GM19025 (cell line): ENCODE results near the gene ADH7.
"Not testable (repeated sequence)": the region's sequence is repeated elsewhere in the genome, so short reads cannot be mapped to it uniquely, and the experiment has no call there.

Experiments
- ATAC-seq: cut with Tn5 transposase; IDR thresholded peaks from one replicate; pipeline ENCODE4 v1.9.1; 2021; ENCODE audit warnings: mild to moderate bottlenecking, low read depth, moderate library complexity; ENCODE audit not compliant: unreplicated experiment

ADH7 gene

DNA sequence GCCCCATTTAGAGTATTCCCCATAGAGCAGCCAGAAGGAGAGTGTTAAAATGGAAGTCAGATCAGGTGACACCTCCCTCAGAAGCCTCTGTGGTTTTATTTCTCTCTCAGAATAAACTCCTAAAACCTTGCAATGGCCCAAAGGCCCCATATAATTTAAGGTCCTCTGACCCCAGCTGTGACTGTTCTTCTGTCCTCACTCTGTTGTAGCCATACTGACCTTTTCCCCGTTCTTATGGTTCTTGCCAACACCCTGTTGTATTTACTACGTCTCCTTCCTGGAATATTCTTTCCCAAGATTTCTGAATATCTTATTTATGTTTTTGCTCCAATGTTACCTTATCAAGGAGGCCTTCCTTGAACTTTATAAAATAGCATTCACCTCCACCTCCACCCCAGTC lies 18.0 kb downstream of the ADH7 start:
- no peak for ATAC-seq

DNA sequence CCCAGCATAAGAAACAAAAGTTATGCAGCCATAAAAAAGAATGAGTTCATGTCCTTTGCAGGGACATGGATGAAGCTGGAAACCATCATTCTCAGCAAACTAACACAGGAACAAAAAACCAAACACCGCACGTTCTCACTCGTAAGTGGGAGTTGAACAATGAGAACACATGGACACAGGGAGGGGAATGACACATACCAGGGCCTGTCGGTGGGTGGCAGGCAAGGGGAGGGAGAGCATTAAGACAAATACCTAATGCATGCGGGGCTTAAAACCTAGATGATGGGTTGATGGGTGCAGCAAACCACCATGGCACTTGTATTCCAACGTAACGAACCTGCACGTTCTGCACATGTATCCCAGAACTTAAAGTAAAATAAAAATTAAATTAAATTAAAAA lies 19.4 kb downstream of the ADH7 start:
- not testable (repeated sequence) for ATAC-seq

DNA sequence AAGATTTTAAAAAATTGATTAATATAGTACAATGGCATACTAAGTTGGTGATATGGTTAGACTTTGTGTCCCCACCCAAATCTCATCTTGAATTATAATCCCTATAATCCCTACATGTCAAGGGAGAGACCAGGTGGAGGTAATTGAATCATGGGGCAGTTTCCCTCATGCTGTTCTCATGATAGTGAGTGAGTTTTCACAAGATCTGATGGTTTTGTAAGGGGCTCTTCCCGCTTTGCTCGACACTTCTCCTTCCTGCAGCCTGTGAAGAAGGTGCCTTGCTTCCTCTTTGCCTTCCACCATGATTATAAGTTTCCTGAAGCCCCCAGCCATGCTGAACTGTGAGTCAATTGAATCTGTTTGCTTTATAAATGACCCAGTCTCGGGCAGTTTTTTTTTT lies 20.2 kb downstream of the ADH7 start:
- not testable (repeated sequence) for ATAC-seq

DNA sequence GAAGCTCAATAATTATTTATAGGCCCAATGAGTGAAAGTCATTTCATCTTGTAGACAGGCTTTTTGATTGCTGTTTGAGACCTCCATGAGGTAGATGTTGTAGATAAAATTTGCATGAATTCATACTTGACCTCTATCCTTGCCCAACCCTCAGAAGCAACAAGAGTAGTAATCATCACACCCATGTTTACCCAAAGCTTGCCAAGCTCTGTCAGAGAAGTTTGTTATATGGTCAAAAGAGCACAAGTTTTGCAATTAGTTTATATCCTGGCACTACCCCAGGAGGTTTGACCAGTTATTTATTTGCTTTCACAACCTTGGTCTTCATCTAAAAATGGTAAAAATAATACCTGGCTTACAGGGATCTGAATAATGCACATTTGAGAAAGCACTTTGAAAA lies 20.7 kb downstream of the ADH7 start:
- ATAC-seq = no peak

DNA sequence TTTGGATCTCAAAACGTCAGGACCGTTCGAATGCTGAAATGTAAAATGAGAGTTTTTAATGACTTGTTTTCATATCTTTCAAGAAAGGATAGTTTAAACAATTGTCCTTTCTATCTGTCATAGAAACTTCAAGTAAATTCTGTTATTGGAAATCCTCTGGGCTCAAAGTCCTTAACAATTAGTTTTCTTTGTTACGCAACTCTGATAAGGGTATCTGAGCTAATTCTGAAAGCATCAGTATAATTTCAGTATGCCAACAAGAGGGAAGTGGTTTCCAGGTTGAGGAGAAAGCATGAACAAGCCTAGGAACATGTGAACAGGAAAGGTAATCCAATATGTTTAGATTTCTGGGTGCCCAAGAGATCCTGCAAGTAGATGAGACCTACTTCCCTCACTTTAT lies 22.0 kb downstream of the ADH7 start:
- ATAC-seq = no peak

DNA sequence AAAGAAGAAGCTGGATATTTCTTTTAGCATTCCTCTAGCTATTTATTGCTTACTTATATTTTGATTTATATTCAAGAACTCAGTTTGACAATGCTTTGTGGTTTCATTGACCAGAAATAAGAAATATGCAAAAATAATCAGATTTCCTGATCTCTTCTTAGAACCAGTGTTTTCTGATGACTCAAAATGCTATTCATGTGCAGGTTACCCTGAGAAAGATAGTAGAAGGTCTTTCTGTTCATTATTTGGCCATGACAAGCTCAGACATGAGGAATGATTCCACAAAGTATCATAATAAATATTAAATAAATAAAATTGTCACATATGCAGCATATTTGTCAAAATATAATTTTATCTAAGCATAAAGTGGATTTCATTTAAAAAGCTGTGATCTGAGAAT lies 24.1 kb downstream of the ADH7 start:
- no peak for ATAC-seq

DNA sequence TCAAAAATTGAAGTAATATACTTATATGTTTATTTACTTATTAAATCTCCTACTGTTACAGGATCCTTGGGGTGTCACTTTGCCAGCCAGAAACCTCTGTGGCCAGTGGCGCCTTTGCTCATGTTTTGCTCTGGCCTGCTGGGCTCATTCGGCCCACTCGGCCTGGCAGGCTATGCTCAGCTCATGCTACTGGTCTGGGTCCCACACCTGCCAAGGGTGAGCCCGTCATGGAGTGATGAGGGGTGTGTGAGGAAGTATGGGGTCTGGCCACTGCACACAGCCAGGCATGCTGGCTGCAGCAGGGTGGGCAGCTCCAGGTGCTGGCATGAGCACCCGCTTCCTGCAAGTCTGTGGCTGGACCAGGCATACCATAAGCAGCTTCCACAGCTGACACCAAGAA lies 25.1 kb downstream of the ADH7 start:
- no peak for ATAC-seq

DNA sequence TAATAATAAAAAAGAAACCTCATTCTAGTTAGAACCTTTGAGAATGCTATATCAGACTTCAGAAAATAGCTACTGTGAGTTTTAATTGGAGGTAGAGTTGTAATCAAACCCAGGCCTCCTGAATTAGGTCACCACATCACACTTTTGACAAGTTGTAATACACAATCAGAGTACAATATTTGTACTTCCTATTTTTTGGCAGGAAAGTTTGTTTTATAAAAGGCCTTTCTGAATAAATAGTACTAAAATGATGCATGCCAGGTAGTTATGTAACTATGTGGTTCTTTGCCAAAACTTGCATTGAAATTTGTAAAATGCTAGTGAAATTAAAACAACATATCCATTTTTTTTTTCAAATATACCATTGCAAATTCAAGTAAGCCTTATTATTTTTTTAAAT lies 26.8 kb downstream of the ADH7 start:
- ATAC-seq = no peak

DNA sequence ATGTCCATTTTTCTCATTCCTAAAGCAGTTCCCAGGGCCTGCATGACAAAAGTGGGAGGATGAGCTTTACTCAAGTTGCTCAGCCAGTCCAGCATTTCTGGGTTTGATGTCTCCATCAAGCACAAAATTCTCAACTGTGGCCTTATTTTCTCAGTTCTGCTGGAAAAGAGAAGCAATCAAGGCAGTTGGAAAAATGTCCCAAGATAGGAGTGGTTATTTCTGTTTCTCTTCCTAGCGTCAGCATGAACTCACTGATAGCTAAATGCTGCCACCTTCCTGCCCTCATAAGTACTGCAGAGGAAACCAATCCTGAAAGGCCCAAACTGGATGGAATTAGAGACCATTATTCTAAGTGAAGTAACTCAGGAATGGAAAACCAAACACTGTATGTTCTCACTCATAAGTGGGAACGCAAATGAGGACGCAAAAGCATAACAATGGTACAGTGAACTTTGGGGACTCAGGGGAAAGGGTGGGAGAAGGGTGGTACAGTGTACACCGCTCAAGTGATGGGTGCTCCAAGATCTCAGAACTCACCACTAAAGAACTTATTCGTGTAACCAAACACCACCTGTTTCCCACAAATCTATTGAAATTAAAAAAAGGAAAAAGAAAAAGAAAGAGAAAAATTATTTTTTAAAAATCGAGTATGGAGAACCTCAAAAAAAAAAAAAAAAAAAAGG lies 29.6 kb downstream of the ADH7 start:
- no peak for ATAC-seq

DNA sequence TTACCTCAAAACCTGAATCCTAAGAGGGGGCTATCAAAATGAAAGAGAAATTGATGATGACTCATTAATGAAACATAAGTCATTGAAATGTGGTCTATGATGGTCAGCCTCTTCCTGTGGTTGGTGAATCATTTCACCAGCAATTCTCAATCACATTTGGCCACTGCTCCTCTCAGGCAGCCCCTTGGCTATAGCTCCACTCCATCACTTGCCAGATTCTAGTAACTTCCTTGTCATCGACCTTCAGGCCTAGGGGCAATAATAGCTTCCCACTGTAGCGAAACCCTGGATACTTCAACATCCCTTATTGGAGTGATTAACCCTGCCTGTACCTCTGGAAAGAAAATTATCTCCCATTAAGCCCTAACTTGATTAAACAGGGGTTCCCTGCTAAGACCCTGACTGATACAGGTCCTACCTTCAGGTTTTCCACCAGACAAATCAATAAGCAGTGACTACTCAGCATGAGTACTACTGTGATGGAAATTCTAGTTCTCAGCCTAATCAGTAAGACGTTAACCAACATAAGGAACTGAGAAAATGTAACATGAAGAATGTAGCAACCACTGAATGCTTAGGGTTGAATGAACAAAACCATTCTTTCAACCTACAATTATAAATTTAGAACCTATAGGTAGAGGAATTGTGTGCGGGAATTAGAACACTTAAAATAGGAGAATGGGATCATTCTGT lies 30.4 kb downstream of the ADH7 start:
- peak; percentile 78 for ATAC-seq

DNA sequence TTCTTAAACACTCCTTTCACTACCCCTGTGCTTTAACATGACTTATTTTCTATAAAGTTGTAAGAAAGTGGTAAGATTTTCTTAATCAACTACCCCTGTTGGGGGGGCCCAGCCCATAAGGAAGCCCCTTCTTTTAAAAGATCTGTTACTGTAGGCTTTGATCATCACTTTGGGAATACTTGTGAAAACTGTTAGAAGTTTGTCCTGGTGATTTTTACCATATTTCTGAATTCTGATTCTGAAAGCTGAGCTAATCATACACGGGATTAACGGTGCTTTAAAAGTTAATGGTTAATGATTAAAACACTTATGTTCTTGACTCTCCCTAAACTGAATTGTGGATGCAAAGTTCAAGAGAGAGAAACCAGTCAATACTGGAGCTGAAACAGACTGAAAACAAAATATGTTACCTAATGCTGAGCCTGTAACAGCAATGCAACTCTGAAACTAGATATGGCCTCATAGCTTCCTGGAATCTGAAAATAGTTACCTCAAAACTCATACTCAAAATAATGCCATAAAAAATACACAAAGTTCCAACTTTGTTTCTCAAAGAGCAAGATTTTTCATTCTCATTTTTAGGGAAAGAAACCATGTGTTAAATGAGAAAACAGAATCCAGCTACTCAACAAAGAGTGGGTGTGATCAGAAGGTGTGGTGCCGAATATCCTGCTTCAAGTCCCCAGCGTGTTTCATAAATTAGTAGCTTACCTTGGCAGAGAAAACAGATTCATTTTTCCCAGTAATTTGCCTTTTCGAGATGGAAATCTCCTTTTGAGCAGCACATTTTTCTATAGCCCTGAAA lies 31.6 kb downstream of the ADH7 start:
- ATAC-seq = peak; percentile 66

DNA sequence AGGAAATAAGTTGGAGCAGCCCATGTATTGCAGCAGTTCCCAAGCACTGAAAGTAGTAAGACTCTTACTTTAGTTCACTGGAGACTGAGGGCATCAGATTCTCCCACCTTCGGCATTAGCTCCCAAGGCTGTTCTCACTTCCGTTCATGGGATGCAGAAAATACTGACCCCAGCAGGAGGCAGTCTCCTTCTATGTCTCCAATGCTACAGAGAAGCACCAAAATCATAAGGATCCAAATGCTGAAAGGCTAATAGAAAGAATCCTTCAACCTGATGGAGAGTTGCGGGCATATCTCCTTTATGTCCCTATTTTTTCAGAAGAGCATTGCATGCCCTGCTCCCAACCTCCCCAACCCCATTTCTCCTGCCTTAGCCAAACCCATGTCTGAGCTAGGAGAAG lies 32.4 kb downstream of the ADH7 start:
- no peak for ATAC-seq

DNA sequence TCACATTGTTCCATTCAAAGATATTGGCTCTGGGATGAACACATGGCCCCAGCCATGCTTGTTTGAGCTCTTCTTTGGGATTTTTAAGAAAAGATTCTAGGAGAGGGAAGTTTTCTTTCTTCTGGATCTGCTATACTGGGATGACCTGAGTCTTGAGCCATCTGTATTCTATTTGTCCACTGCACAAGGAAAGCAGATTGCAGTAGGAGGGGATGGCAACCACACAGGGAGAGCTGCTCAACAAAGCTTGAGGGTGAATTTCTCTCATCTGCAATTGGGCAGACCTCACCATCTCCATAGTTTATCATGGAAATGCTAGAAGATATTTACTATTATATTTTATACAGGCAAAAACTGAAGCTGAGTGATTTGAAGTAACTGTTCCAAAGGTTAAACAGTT lies 34.3 kb downstream of the ADH7 start:
- ATAC-seq = no peak

DNA sequence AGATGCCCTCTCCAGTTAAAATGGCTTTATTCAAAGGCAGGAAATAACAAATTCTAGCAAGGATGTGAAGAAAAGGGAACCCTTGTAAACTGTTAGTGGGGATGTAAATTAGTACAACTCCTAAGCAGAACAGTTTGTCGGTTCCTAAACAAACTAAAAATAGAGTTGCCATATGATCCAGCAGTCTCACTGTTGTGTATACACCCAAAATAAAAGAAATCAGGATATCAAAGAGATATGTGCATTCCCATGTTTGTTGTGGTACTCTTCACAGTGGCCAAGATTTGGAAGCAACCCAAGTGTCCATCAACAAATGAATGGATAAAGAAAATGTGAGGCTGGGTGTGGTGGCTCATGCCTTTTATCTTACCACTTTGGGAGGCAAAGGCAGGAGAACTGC lies 36.1 kb downstream of the ADH7 start:
- ATAC-seq = no peak

DNA sequence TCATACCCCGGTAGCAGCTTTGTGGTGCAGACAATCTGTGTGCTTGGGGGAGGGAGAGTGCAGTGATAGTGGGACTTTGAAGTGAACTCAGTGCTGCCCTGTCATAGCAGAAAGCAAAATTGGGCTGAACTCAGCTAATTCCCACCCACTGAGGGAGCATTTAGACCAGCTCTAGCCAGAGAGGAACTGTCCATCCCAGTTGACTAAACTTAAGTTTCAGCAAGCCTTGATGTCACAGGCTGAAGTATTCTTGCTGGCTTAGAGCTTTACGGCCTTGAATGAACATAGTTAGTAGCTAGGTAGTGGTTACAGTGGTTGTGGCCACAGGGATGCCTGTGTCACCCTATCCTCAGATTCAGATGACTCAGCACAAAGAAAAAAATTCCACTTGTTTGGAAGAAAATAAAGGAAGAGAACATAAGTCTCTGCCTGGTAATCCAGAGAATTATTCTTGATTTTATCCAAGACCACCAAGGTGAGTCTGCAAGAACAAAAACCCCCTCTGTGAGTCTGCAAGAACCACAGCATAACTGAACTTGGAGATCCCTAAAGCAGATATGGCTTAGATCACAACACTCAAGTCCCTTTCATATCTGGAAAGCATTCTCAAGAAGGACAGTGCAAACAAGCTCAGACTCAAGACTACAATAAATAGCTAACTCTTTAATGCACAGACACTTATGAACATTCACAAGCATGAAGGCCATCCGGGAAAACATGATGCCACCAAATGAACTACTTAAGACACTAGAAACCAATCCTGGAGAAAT lies 39.4 kb downstream of the ADH7 start:
- no peak for ATAC-seq

DNA sequence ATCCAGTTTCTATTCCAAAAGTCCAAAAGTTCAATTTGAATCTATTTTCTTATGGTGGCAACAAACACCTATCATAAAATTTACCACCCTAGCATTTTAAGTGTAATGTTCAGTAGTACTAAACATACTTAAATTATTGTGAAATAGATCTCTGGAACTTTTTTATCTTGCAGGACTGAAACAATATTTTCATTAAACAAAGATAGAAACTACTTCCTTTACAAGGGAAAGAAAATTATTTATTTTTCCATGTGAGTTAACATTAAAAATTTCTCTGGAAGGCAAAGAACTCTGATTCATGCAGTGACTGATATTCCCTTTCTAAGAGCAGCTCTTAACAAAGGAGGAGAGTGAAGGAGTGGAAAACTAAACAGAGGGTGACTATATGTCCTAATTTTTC lies 40.2 kb downstream of the ADH7 start:
- no peak for ATAC-seq

DNA sequence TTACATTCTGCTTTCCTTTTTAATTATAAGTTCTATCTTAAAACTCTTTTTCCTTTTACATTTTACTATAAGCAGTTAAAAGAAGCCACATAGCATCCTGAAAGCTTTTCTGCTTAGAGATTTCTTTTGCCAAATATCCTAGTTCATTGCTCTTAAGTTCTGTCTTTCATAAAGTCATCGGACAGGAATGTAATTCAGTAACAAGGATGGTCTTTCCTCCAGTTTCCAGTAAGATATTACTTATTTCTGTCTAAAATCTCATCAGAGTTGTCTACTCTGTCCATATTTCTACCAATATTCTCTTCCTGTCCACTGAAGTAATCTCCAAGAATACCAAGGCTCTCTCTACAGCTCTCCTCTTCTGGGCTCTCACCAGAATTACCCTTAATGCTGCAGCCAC lies 45.1 kb downstream of the ADH7 start:
- ATAC-seq = no peak

DNA sequence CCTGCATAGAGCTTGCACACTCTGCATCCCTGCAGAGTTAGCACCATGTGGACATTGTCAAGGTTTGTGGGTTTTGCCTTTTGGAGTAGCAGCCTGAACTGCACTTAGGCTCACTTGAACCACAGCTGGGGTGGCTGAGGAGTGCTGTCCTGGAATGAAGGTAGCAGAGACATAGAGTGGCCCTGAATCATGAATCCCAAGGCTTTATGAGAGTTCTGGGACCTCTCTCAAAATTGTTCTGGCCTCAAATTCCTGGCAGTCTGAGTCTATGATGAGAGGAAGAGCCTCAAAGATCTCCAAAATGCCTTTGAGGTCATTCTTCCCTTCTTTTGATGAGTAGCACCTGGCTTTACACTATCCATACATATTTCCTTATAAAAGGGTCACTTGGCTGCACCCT lies 45.5 kb downstream of the ADH7 start:
- no peak for ATAC-seq

DNA sequence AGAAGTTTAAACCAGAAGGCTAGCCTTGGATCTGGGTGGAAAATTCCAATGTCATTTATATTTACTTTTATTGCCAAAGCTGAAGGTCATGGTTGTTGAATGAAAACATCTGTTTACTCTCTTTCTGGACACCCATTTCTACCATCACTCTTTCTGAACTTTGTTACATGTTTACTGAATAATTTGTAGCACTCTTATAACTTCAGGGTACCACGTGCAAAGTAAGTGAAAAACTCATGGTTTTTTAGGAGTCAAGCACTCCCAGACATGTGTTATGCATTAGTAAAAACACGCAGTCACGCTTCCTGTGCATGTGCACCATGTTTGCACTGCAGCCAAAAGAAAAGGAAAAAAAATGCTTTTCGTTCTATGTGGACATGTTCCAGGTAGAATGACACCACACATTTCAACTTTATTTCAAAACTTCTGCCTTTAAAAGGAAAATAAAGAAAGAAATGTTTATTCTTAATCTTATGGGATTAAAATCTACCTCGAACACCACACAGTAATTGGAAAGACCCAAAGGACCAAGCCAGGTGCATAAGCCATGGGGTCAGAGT lies 51.2 kb downstream of the ADH7 start:
- ATAC-seq = no peak

DNA sequence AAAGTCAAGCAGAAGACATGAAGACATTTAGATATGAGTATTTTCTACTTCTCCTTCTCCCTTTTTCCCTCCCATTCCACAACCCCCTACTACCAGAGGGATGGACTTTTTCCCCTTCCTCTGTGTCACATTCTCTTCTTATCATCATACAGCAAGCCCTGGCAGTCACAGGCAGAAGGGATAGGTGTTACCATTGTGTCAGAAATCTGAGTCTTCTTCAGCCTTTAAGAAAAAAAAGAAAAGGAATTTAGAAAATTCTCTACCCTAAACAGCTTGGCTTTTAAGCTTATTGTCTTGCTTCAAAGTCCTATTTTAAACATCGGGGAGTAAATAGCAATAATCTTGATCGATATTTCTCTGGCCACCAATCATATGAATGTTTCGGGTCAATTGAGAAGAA lies 51.7 kb downstream of the ADH7 start:
- ATAC-seq = no peak
